ENCODE measurements around the gene KMT5B.

The KMT5B gene

GRCh38 chr11:68179847-68180246 lies 33.2 kb downstream of the KMT5B start:
- no peak for DNase-seq

- DNase-seq: no peak
These were observed 35.2 kb downstream of the KMT5B start for GRCh38 chr11:68177877-68178276.

DNA sequence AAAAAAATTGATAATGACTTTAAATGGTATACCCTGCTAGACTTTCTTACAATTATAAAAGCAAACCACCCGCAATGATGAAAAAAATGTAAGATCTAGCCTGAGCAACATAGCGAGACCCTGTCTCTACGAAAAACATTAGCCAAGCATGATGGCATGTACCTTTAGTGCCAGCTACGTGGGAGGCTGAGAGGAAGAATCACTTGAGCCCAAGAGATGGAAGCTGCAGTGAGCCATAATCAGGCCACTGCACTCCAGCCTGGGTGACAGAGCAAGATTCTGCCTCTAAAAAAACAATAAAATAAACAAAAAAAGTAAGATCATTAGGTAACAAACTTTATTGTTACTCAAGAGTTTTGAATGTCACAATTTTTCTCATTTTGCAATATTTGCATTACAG lies 39.2 kb downstream of the KMT5B start:
- DNase-seq: peak in 1 of 2 donors; percentile 42

- no peak for DNase-seq
These were observed 43.7 kb downstream of the KMT5B start for GRCh38 chr11:68169442-68169841.

DNA sequence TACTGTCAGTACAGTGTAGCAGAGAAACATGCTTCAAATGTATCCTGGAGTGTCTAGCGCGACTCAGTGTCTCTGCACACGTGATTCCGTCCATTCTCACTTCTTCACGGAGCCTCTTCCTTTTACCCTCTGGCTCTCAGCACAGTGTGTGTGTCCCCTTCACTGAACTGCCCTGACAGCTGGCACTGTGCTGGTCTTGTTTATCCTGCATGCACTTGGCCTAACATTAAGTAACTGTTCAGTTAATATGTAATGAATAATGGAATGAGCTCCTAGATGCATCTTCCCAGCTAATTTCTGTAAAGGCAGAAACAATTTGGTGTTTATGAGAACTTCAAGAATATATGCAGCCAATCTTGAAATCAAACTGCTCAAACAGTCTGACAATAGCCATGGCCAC lies 44.4 kb downstream of the KMT5B start:
- DNase-seq: no peak

DNA sequence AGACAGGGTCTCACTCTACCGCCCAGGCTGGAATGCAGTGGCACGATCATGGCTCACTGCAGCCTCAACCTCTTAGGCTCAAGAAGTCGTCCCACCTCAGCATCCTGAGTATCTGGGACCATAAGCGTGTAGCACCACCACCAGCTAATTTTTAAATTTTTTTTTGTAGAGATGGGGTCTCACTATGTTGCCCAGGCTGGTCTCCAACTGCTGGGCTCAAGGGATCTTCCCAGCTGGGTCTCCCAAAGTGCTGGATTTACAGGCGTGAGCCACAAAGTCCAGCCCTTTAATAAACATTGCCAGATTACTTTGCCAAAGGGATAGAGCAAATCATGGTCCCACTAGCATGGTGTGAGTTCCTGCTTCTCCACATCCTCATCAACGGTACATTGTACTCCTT lies 45.6 kb downstream of the KMT5B start:
- no peak for DNase-seq

- DNase-seq: no peak
These were observed 46.1 kb downstream of the KMT5B start for GRCh38 chr11:68166969-68167368.

DNA sequence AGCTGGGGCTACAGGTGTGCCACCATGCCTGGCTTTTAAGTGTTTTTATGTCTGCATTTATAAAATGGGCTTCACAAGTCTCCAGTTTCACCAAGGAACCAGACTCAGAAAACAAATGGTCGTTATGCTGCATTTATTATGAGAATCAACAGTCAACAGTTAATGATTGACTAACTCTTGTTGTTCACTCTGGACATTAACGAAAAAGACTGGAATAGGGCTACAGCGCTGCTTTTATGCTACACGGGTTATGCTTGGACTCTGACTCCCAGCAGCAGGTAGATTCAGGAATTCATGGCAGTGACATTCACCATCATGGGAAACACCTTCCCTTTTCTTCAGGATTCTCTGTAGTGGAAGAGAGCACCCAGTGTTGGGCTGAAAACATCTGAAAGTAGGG lies 47.5 kb downstream of the KMT5B start:
- no peak for DNase-seq

- DNase-seq: no peak
These were observed 48.7 kb downstream of the KMT5B start for GRCh38 chr11:68164437-68164836.

- no peak for DNase-seq
These were observed 49.4 kb downstream of the KMT5B start for GRCh38 chr11:68163691-68164090.

DNA sequence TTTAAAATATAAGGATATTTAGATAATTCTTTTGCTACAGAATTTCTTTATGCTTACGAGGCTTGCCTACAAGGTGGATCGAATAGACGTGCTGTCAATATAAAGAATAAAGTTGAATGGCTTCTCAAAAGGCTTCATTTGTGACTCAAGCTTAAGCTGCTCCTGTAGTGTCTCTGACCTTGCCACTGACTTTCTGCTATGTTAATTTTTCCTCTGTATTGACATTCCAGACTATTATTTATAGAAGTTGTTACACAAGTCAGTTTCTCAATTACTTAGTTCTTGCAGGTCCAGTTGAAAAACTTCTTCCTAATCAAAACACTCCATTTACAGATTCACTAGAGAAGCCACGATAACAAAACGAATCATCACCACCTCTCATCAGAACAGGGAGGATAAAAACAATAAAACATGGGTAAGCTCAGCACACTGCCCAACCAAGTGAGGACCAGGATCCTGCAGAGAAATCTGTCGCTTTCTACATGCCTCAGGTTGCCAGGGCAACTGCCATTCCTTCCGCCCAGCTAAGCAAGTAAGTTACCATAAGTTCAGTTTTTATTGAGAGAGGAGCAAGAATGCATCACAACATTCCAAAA lies 52.9 kb downstream of the KMT5B start:
- no peak for DNase-seq

DNA sequence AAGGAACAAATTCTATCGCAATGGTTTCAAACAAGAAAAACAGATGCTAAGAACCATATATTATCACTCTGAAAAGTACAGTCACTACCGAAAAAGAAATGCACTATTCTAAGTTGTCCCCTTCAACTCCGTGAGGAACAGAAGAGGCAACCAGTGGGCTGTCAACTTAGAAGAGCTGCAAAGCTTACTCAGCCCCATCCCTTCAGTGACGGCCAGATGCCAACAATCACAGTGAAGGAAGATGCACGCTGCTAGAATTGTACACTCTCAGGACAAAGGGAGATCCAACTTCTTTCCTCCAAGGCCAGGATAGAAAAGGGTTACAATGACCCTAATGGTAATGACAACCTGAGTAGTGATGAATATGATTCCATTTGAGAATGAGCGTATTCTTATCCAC lies 53.4 kb downstream of the KMT5B start:
- DNase-seq: no peak

- no peak for DNase-seq
These were observed 53.9 kb downstream of the KMT5B start for GRCh38 chr11:68159161-68159560.

DNA sequence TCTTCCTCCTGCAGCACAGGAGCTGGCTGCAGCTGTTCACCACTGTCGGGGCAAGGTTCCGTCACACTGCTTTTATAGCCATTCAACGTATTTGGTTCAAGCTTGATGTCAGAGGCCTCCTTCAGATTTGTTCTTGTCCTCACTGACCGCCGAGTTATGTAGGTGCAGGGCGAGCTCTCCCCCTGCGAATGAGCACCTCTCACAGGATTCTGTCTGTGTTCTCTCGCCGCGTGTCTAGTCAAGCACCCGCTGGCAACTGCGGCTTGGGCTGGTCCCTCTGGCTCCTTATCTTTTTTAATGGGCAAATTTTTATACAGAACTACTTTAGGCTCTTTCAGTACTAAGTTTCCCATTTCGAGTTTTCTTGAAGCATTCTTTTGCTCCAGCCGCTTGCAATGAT lies 54.5 kb downstream of the KMT5B start:
- no peak for DNase-seq

DNA sequence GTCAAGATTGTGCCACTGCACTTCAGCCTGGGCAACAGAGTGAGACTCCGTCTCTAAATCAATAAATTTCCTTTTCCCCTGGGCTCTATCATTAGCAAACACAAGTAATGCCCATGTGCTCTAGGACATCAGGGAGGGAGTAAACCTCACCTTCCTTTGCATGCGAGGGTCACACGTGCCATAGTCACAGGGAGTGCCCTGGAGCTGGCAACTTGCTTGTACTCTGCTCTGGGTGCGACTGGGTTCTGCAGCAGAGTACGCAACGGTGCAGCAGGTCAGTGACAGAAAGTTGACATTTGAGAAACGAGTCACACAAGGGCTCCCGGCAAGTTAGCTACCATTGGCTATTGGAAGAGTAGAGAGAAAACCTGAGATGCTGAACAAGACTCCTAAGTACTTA lies 59.4 kb downstream of the KMT5B start:
- DNase-seq: no peak

DNA sequence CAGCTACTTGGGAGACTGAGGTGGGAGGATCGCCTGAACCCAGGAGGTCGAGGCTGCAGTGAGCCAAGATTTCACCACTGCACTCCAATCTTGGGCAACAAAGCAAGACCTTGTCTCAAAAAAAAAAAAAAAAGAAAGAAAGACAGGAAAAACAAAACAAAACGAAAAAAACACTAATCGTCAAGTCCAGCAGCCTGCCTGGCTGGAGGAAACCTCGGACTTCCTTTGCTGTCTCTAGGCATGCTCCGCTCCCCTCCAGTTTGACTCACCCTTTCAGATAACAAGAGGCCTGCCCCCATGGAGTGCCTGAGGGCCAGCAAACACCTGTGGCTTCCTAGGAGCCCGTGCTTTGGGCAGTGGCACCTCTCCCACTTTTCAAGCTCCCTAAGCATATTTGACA lies 63.1 kb downstream of the KMT5B start:
- no peak for DNase-seq

DNA sequence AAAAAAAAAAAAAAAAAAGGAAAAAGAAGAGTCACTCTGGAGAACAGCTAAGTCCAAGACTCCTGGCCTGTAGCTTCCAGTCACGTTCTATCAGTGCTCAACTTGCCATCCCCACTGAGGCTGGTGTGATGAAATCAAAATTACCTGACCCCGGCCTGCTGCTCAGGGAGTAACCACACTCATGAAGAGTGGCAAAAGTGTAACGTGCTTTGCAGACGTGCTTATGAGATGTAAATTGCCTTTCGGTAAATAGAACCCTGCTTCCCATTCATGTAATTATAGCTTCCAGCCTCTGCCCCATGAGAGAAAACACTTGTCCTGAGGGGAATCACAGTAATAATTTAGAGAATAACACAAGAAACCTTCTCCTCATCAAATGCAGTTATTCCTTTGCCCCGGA lies 63.7 kb downstream of the KMT5B start:
- DNase-seq: no peak

DNA sequence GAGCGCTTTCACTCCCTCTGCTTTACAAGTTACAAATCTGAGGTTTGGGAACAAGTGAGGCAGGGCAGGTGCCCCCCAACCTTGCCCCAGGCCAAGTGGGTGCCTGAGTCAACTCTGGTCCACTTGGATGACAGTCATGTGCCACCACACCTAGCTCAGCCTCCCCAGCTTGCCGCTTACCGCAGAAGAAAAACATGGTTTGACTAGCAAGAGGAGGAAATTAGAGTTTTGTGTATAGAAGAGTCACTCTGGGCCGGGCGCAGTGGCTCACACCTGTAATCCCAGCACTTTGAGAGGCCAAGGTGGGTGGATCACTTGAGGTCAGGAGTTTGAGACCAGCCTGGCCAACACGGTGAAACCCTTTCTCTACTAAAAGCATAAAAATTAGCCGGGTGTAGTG lies 64.2 kb downstream of the KMT5B start:
- DNase-seq: no peak

DNA sequence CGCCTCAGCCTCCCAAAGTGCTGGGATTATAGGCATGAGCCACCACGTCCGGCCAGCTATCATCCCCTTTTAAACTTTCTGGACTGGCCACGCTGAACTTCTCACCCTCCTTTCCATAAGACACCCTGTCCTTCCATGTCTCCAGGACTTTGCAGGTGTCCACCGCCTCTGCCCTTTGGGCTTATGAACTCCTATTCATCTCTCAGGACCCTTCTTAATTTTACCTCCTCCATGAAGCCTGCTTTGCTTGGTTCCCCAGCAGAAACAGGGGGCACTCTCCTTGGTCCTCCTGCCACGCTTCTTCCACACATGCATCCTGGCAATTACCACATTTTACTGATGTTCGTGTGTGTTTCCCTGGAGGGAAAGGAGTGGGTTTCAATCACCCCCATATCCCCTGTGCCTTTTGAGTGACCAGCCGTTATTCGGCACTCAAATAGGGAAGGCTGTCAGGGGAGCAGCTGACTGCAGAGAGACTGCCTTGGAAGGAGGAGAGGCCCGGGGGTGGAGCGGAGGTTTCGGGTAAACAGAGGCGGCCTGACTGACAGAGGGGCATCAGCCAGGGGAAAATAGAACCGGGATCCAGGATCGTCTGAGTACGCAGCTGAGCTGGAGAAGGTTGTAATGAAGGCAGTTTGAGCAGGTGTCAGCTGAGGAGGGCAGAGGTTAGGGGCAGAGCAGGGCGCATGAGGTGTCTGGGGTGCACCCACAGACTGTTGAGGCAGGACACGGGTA lies 64.9 kb downstream of the KMT5B start:
- DNase-seq: no peak

DNA sequence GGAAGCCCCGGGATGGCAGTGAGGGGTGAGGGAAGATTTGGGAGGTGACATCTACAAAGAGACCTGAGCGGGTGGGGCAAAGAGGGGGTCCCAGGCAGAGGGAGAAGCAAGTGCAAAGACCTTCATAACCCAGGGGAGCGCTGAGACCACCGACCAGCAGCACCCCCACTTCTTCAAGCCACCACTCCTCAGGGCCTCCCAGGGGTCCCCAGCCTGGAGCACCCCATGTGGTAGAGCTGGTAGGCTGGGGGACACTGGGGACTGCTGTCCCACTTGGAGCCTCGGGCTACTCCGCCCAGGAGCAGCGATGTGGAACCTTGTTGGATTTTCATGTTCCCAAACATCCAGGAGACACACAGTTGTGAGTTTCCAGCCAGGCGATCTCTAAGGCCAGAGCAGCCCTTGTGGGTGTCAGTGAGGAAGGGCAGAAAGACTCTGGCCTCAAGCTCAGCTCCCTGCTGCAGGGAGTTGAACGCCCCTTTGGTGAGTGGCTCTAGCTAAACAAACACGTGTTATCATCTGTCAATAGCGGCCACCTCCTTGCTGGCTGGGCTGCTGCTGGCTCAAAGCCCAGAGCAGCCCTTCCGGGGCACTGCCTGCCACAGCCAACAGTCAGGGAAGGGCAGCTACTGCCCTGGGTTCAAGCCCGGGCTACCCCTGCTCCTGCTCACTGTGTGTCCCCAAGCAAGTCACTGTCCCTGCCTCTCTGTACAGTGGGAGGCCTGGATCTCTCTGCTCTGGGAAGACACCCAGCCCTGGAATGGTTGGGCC lies 66.2 kb downstream of the KMT5B start:
- peak; percentile 15 to 20 for DNase-seq

DNA sequence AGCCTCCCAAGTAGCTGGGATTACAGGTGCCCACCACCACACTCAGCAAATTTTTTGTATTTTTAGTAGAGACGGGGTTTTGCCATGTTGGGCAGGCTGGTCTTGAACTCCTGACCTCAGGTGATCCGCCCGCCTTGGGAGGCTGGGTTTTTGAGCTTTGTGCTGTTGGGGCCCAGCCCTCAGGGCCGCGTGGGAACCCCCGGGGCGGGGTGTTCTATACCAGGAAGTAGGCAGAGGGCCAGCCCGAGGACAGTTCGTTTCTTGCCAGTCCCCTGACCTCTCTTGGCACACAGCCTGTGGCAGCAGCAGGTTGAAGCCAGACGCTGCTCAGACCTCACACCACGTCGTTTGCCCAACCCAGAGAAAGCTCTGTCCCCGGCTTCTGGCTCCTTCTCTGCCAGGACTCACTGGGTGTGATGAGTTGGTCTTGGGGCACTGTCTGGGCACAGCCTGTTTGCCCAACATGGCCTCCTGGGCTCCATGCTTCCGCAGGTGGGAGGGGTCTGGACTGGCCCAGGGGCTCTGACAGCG lies 67.0 kb downstream of the KMT5B start:
- peak; percentile 86 to 89 for DNase-seq

DNA sequence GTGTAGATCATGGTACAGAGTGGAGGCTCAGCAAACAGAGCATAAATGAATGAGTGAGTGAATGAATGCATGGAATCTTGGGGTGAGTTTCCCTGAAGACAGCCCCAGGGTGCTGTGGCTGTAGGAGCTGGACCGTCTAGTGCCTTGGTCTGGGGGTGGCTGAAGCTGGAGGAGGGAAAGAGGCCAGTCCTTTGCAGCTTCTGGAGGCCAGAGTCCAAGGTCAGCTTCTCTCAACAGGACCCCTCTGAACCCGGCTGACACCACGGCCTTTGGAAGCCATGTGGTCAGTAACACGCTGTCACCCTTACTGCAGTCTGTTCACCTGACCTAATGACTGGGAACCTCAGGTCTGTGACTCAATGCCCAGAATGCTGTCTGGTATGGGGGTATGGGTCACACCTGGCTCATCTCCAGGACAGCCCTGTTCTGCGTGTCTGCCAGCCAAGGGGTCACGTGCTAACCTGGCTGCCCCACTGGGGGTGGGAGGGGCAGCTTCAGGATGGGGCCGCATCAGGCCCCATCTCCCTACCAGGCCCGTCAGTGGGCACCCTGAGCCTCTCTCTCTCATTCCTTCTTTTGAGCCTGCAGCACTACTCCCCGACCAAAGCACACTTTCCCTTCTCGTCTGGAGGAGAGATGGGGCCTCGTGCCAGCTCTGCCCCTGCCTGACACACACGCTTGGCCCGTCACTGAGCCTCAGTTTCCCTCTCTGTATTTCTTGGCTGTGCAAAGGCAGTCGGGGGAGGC lies 67.8 kb downstream of the KMT5B start:
- no peak for DNase-seq

- no peak for DNase-seq
These were observed 69.8 kb downstream of the KMT5B start for GRCh38 chr11:68143310-68143689.

All from inflammatory macrophage (primary cell).